Measurements from ENCODE around the gene BATF3.

DNA sequence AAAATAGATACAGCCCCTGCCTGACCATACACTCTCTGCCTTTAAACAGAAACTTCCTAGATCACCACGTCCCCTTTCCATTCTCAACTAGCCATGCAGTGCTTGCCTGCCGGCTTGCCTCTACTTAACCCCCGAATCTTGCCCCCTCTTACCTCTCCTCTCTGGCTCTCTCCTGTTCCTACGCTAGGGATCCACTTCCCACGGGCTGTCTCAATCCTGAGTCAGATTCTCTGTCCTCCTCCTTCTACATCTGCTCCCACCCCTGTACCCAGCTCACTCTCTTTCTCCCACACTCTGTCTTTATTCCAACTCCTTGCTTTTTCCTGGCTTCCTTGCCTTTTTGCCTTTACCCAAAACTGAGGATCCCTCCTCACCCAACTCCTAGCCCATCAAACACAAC, 61.7 kb downstream of the BATF3 start:
- TF ChIP-seq, protein P1, sequence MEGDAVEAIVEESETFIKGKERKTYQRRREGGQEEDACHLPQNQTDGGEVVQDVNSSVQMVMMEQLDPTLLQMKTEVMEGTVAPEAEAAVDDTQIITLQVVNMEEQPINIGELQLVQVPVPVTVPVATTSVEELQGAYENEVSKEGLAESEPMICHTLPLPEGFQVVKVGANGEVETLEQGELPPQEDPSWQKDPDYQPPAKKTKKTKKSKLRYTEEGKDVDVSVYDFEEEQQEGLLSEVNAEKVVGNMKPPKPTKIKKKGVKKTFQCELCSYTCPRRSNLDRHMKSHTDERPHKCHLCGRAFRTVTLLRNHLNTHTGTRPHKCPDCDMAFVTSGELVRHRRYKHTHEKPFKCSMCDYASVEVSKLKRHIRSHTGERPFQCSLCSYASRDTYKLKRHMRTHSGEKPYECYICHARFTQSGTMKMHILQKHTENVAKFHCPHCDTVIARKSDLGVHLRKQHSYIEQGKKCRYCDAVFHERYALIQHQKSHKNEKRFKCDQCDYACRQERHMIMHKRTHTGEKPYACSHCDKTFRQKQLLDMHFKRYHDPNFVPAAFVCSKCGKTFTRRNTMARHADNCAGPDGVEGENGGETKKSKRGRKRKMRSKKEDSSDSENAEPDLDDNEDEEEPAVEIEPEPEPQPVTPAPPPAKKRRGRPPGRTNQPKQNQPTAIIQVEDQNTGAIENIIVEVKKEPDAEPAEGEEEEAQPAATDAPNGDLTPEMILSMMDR (IDR thresholded peaks at IDR 0.05) = no peak
- no peak for TF ChIP-seq POLR2A (IDR thresholded peaks at IDR 0.05)
